ENCODE results near the gene C2orf42.
"Not testable (repeated sequence)": the region's sequence is repeated elsewhere in the genome, so short reads cannot be mapped to it uniquely, and the experiment has no call there.

DNA sequence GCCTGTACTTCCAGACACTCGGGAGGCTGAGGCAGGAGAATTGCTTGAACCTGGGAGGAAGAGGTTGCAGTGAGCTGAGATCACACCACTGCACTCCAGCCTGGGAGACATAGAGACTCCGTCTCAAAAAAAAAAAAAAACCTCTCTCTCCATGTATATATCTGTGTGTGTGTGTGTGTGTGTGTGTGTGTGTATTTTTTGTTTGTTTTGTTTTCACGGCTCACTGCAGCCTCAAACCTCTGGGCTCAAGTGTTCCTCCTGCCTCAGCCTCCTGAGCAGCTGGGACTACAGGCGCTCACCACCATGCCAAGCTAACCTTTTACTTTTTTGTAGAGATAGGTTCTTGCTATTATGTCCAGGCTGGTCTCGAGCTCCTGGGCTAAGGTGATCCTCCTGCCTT, 80.4 kb downstream of the C2orf42 start:
- TF ChIP-seq, protein P1, sequence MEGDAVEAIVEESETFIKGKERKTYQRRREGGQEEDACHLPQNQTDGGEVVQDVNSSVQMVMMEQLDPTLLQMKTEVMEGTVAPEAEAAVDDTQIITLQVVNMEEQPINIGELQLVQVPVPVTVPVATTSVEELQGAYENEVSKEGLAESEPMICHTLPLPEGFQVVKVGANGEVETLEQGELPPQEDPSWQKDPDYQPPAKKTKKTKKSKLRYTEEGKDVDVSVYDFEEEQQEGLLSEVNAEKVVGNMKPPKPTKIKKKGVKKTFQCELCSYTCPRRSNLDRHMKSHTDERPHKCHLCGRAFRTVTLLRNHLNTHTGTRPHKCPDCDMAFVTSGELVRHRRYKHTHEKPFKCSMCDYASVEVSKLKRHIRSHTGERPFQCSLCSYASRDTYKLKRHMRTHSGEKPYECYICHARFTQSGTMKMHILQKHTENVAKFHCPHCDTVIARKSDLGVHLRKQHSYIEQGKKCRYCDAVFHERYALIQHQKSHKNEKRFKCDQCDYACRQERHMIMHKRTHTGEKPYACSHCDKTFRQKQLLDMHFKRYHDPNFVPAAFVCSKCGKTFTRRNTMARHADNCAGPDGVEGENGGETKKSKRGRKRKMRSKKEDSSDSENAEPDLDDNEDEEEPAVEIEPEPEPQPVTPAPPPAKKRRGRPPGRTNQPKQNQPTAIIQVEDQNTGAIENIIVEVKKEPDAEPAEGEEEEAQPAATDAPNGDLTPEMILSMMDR (conservative IDR thresholded peaks at IDR 0.05; ENCODE audit: low read depth, low read length) = not testable (repeated sequence)
- not testable (repeated sequence) for TF ChIP-seq EZH2phosphoT487 (IDR thresholded peaks at IDR 0.05; ENCODE audit: borderline replicate concordance, low read length)
